Measurements from ENCODE around the gene RNF39.

The RNF39 gene

DNA sequence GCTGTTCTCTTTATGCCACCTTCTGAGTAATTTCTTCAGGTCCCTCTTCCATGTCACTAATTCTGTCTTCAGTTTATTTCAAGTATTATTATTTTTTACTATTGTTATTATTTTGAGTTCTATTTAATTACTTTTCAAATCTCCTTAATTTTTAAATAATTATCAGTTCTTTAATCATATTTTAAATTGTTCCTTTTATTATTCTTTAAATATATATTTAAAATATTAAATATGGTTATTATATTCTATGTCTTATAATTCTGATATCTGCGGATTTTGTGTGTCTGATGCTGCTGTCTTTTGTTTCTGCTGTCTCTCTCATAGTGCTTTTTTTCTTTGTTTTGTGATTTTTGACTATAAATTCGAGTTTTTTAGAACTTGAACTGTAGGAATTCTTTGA is 12.3 kb downstream of the RNF39 start:
- H3K27me3 Mint-ChIP-seq (ENCODE audit: low read depth) = peaks cover 11% of the 10 kb centered on the region
- H3K4me3 Mint-ChIP-seq = peak overlapping the region; percentile 73 to 83 (median 77)
- TF ChIP-seq, protein P1, sequence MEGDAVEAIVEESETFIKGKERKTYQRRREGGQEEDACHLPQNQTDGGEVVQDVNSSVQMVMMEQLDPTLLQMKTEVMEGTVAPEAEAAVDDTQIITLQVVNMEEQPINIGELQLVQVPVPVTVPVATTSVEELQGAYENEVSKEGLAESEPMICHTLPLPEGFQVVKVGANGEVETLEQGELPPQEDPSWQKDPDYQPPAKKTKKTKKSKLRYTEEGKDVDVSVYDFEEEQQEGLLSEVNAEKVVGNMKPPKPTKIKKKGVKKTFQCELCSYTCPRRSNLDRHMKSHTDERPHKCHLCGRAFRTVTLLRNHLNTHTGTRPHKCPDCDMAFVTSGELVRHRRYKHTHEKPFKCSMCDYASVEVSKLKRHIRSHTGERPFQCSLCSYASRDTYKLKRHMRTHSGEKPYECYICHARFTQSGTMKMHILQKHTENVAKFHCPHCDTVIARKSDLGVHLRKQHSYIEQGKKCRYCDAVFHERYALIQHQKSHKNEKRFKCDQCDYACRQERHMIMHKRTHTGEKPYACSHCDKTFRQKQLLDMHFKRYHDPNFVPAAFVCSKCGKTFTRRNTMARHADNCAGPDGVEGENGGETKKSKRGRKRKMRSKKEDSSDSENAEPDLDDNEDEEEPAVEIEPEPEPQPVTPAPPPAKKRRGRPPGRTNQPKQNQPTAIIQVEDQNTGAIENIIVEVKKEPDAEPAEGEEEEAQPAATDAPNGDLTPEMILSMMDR (IDR thresholded peaks at IDR 0.05; ENCODE audit: unreplicated experiment in 3 of 3) = no peak
- H3K27ac Mint-ChIP-seq = peak overlapping the region in 1 of 3 experiments; percentile 43
- H3K9me3 Mint-ChIP-seq = no peaks in the 10 kb centered on the region
- peaks cover 48% of the 10 kb centered on the region for H3K4me1 Mint-ChIP-seq
- peaks cover 21% of the 10 kb centered on the region for H3K36me3 Mint-ChIP-seq (ENCODE audit: low read depth)

DNA sequence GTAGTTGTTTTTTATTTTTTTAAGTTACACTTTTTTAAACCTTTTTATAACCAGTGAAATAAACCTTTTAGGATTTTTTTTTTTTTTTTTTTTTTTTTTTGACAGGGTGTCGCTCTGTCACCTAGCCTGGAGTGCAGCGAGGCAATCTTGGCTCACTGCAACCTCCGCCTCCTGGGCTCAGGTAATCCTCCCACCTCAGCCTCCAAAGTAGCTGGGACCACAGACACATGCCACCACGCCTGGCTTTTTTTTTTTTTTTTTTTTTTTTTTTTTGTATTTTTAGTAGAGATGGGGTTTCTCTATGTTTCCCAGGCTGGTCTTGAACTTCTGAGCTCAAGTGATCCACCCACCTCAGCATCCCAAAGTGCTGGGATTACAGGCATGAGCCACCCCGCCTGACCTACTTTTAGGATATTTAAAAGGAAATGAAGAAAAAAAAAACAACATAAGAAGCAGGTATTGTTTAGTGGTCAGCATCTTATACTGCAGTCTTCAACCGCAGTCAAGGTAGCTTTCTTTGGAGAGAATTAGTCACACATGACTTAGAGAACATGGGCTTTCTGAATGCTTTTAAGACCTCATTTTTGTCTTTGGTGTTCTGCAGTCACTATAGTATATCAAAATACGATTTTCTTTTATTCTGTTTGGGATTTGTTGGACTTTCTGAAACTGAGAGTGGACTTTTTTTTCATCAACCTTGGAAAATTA is 12.9 kb downstream of the RNF39 start:
- Mint-ChIP-seq H3K4me1 (peaks cover 41% of the 10 kb centered on the region), H3K27me3 (ENCODE audit: low read depth) (peaks cover 6% of the 10 kb centered on the region), H3K4me3 (peak overlapping the region; percentile 96 to 98 (median 97)), H3K36me3 (ENCODE audit: low read depth) (peaks cover 15% of the 10 kb centered on the region), H3K9me3 (no peaks in the 10 kb centered on the region), H3K27ac (peak overlapping the region in 2 of 3 experiments; percentile 98 to 99)
- TF ChIP-seq, protein P1 (IDR thresholded peaks at IDR 0.05; ENCODE audit: unreplicated experiment in 3 of 3) = no peak

DNA sequence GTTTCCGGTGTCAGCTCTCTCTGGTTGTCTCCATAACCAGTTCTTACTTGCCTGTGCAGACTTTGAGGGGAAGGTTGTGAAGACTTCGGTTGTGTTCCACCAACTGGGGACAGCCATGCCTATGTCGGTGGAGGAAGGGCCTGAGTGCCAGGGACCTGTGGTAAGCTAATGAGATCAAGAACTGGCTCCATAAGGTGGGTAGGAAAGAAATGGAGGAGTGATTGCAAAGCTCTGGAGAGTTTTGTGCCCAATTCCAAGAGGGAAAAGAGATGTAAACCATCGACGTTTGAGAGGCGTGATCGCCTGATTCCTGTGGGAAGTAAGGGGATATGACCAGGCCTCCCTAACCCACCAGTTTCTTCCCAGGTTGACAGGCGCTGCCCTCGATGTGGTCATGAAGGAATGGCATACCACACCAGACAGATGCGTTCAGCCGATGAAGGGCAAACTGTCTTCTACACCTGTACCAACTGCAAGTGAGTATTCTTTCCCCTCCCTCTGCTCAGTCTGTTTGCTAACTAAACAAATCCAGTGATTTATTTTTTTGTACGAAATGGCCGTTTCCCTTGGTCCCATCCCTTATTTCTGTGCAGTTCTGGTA is 13.6 kb downstream of the RNF39 start:
- Mint-ChIP-seq H3K4me3 (peak overlapping the region; percentile 96 to 98 (median 97)), H3K36me3 (ENCODE audit: low read depth) (peaks cover 19% of the 10 kb centered on the region), H3K27ac (peak overlapping the region; percentile 86 to 99 (median 98)), H3K9me3 (no peaks in the 10 kb centered on the region), H3K4me1 (peaks cover 37% of the 10 kb centered on the region), H3K27me3 (ENCODE audit: low read depth) (peaks cover 3% of the 10 kb centered on the region)
- TF ChIP-seq, protein P1 (IDR thresholded peaks at IDR 0.05; ENCODE audit: unreplicated experiment in 3 of 3) = no peak

DNA sequence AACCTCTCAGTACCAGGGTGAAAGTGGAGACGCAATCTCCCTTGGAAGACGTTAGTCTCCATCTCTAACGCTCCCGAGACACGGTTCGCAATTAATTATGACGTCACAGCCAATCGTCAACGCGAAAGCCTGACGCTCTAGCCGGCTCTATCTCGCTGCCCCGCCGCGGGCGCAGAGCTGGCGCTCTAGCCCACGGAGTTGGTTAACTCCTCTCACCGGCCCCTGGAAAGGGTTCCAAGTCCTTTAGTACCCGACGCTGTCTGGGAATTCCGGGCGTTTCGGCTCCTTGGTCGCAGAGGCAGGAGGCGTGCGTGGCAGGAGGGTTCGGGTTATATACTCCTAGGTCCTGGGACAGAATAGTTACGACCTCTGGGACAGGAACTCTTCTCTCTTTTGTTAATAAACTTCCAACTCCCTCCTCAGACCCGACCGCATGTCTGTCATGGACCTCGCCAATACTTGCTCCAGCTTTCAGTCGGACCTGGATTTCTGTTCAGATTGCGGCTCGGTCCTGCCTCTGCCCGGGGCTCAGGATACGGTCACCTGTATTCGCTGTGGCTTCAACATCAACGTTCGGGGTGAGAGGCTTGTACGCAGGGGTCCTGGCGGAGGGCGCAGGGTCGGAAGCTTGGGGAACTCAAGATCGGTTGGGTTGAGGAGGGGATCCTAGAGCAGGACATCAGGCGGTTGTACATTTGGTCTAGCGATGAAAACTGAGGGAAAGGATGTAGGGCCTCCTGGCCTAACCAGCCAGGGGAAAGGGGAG is 14.3 kb downstream of the RNF39 start, which contains the start of gene POLR1H:
Gene POLR1H (plus strand): TSS at position 174 of the 766 bp plus-strand sequence. CDS start 260 bp downstream, at position 434.
- Mint-ChIP-seq H3K36me3 (ENCODE audit: low read depth) (peaks cover 20% of the 10 kb centered on the region), H3K9me3 (no peaks in the 10 kb centered on the region), H3K27ac (peak within 1 kb of the TSS; percentile 86 to 99 (median 98)), H3K27me3 (ENCODE audit: low read depth) (peaks cover 3% of the 10 kb centered on the region), H3K4me1 (peaks cover 31% of the 10 kb centered on the region), H3K4me3 (peak within 1 kb of the TSS; percentile 96 to 98 (median 97))
- TF ChIP-seq, protein P1 (IDR thresholded peaks at IDR 0.05; ENCODE audit: unreplicated experiment in 3 of 3) = no peak

DNA sequence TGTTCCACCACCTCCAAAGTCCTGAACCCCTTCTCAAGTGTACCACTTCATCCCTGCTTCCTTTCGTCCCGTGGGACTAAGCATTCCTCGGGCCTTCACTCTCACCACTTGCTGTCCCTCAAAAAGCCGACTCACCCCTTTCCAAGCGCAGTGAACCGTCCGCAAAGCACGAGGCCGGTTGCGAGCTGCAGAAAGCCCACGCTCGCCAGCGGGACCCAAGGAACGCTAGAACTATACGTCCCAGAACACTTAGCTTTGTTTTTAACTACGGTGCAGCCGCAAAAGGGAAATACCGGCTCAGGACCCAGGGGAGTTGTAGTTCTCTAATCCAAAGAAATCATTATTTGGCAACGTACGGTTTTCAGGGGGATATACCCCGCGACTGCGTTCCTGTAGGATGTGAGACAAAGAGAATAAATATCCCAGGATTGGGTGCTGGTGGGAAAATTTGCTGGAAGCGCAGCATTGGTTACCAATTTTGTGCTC is 14.9 kb downstream of the RNF39 start:
- TF ChIP-seq, protein P1 (IDR thresholded peaks at IDR 0.05; ENCODE audit: unreplicated experiment in 3 of 3) = no peak
- Mint-ChIP-seq H3K27ac (peak overlapping the region; percentile 86 to 99 (median 98)), H3K36me3 (ENCODE audit: low read depth) (peaks cover 20% of the 10 kb centered on the region), H3K9me3 (no peaks in the 10 kb centered on the region), H3K4me1 (peaks cover 25% of the 10 kb centered on the region), H3K4me3 (peak overlapping the region; percentile 96 to 98 (median 97)), H3K27me3 (ENCODE audit: low read depth) (peaks cover 3% of the 10 kb centered on the region)

All from nephron (organoid).